Measurements from ENCODE around the gene NEK1. TPM values are rescaled to one million over a fixed set of nuclear protein-coding genes. Genes with fewer than 3 reads are reported as not detected.
"Not testable (repeated sequence)": the region's sequence is repeated elsewhere in the genome, so short reads cannot be mapped to it uniquely, and the experiment has no call there.

NEK1 gene
- total RNA-seq, 2 donors from 2014 or later, result 11.8 to 13.5 TPM

GRCh38 chr4:169645627-169646026 lies 33.2 kb upstream of the NEK1 start:
- H3K36me3 Mint-ChIP-seq (ENCODE audit: low read depth), result peaks cover 5% of the 10 kb centered on the region
- no peak for ATAC-seq
- no peak overlapping the region for H3K4me3 Mint-ChIP-seq
- no peak overlapping the region for H3K27ac Mint-ChIP-seq
- no peaks in the 10 kb centered on the region for H3K9me3 ChIP-seq (ENCODE audit: control insufficient read depth, low read length, poor library complexity, severe bottlenecking)
- H3K27me3 Mint-ChIP-seq, result no peaks in the 10 kb centered on the region
- DNase-seq, result no peak
- H3K4me1 Mint-ChIP-seq, result peaks cover 9% of the 10 kb centered on the region

- H3K4me3 Mint-ChIP-seq, result no peak overlapping the region
- DNase-seq, result no peak
- no peaks in the 10 kb centered on the region for H3K9me3 ChIP-seq (ENCODE audit: control insufficient read depth, low read length, poor library complexity, severe bottlenecking)
Measured at GRCh38 chr4:169644802-169645201, 32.4 kb upstream of the NEK1 start.

DNA sequence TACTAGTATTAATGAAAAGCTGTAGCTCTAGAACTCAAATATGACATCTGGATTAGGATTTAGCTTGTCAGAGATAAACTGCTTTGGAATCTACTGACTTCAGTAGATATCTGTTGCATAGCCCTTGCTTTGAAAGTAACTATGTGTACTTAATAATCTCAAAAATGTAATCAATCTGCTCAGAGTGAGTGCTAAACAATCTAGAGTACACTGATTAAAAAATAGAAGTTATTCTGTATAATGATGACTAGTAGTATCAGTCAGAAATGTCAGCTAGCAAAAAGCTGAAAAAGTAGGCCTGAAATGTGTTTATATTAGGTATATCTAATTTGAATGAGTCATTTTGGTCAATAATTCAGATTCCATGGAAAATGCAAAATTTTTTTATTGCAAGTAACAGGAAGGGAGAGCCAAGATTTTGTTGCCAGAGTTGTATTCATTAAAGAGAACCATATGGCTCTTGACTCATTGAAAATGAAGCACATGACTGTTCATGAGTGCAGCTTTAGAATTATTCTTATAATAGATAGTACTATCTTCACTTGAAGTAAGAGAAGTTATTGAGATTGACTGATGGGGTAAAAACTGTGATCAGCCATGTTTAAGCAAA lies 28.0 kb upstream of the NEK1 start:
- Mint-ChIP-seq H3K4me3 (no peak overlapping the region), H3K4me1 (peaks cover 13% of the 10 kb centered on the region), H3K36me3 (ENCODE audit: low read depth) (peaks cover 10% of the 10 kb centered on the region), H3K27ac (peak overlapping the region; percentile 60), H3K27me3 (no peaks in the 10 kb centered on the region)
- H3K9me3 ChIP-seq (ENCODE audit: control insufficient read depth, low read length, poor library complexity, severe bottlenecking), result no peaks in the 10 kb centered on the region
- DNase-seq, result no peak
- no peak for ATAC-seq

More at GRCh38 chr4:169644802-169645201, 32.4 kb upstream of the NEK1 start:
- Mint-ChIP-seq H3K27me3 (no peaks in the 10 kb centered on the region), H3K36me3 (ENCODE audit: low read depth) (peaks cover 5% of the 10 kb centered on the region), H3K4me1 (peaks cover 9% of the 10 kb centered on the region), H3K27ac (no peak overlapping the region)
- ATAC-seq, result no peak

- Mint-ChIP-seq H3K27me3 (no peaks in the 10 kb centered on the region), H3K27ac (peak overlapping the region; percentile 19)
- ATAC-seq, result no peak
Measured at GRCh38 chr4:169634975-169635374, 22.6 kb upstream of the NEK1 start.

DNA sequence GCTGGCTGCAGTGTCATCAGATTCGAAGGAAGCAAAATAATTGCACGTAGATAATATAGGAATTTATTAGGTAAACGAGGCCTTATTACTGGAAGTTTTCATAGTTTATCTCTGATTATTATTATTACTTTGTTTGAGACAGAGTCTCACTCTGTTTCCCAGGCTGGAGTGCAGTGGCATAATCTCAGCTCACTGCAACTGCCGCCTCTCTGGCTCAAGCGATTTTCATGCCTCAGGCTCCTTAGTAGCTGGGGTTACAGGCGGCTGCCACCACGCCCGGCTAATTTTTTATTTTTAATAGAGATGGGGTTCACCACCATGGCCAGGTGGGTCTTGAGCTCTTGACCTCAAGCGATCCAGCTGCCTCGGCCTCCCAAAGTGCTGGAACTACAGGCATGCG lies 20.5 kb upstream of the NEK1 start:
- no peak overlapping the region for H3K4me3 Mint-ChIP-seq
- peaks cover 18% of the 10 kb centered on the region for H3K4me1 Mint-ChIP-seq
- peaks cover 2% of the 10 kb centered on the region for H3K36me3 Mint-ChIP-seq (ENCODE audit: low read depth)
- H3K27me3 Mint-ChIP-seq, result no peaks in the 10 kb centered on the region
- no peak overlapping the region for H3K27ac Mint-ChIP-seq
- ATAC-seq, result no peak
- no peaks in the 10 kb centered on the region for H3K9me3 ChIP-seq (ENCODE audit: control insufficient read depth, low read length, poor library complexity, severe bottlenecking)
- no peak for DNase-seq

More at GRCh38 chr4:169634975-169635374, 22.6 kb upstream of the NEK1 start:
- Mint-ChIP-seq H3K4me3 (no peak overlapping the region), H3K36me3 (ENCODE audit: low read depth) (peaks cover 7% of the 10 kb centered on the region), H3K4me1 (peaks cover 21% of the 10 kb centered on the region)
- H3K9me3 ChIP-seq (ENCODE audit: control insufficient read depth, low read length, poor library complexity, severe bottlenecking), result no peaks in the 10 kb centered on the region
- DNase-seq, result no peak

DNA sequence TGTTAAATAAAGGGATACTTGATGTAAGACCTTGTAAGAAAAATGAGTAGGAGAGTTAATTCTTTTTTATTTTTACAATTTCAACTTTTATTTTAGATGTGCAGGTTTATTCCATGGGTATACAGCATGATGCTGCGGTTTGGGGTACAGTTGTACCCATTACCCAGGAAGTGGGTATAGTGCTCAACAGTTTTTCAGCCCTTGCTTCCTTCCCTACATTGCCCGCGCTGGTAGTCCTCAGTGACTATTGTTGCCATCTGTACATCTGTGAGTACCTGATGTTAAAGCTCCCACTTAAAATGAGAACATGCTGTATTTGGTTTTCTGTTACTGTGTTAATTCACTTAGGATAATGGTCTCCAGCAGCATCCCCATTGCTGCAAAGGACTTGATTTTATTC lies 17.7 kb upstream of the NEK1 start:
- Mint-ChIP-seq H3K27ac (peak overlapping the region; percentile 75), H3K4me1 (peaks cover 29% of the 10 kb centered on the region), H3K27me3 (no peaks in the 10 kb centered on the region), H3K36me3 (ENCODE audit: low read depth) (no peaks in the 10 kb centered on the region), H3K4me3 (no peak overlapping the region)
- no peaks in the 10 kb centered on the region for H3K9me3 ChIP-seq (ENCODE audit: control insufficient read depth, low read length, poor library complexity, severe bottlenecking)
- DNase-seq (no peak), ATAC-seq (peak; percentile 45)

DNA sequence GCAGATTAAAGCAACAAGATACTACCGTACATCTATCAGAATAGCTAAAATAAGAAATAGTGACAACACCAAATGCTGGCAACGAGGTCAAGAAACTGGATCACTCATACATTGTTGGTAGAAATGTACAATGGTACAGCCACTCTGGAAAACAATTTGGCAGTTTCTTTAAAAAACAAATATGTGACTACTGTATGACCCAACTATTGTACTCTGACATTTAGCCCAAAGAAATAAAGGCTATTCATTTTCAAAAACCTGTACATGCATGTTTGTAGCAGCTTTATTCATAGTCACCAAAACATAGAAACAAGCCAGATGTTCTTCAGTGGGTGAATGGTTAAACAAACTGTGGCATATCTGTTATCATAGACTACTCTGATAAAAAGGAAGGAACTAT lies 16.2 kb upstream of the NEK1 start:
- Mint-ChIP-seq H3K36me3 (ENCODE audit: low read depth) (no peaks in the 10 kb centered on the region), H3K4me1 (peaks cover 30% of the 10 kb centered on the region), H3K4me3 (no peak overlapping the region), H3K27ac (peak overlapping the region; percentile 57), H3K27me3 (no peaks in the 10 kb centered on the region)
- ATAC-seq, result no peak
- no peaks in the 10 kb centered on the region for H3K9me3 ChIP-seq (ENCODE audit: control insufficient read depth, low read length, poor library complexity, severe bottlenecking)
- no peak for DNase-seq

- Mint-ChIP-seq H3K4me3 (no peak overlapping the region), H3K27ac (peak overlapping the region; percentile 57)
- no peak for DNase-seq
Measured at GRCh38 chr4:169627307-169627706, 14.9 kb upstream of the NEK1 start.

GRCh38 chr4:169626331-169627282 lies 14.2 kb upstream of the NEK1 start:
- no peak for DNase-seq
- no peaks in the 10 kb centered on the region for H3K9me3 ChIP-seq (ENCODE audit: control insufficient read depth, low read length, poor library complexity, severe bottlenecking)
- no peaks in the 10 kb centered on the region for H3K36me3 Mint-ChIP-seq (ENCODE audit: low read depth)
- no peak for ATAC-seq
- peaks cover 42% of the 10 kb centered on the region for H3K4me1 Mint-ChIP-seq
- H3K27ac Mint-ChIP-seq, result peak overlapping the region; percentile 99
- H3K4me3 Mint-ChIP-seq, result no peak overlapping the region
- no peaks in the 10 kb centered on the region for H3K27me3 Mint-ChIP-seq

More at GRCh38 chr4:169627307-169627706, 14.9 kb upstream of the NEK1 start:
- no peak for ATAC-seq
- peaks cover 38% of the 10 kb centered on the region for H3K4me1 Mint-ChIP-seq
- H3K9me3 ChIP-seq (ENCODE audit: control insufficient read depth, low read length, poor library complexity, severe bottlenecking), result no peaks in the 10 kb centered on the region
- H3K27me3 Mint-ChIP-seq, result no peaks in the 10 kb centered on the region
- no peaks in the 10 kb centered on the region for H3K36me3 Mint-ChIP-seq (ENCODE audit: low read depth)

DNA sequence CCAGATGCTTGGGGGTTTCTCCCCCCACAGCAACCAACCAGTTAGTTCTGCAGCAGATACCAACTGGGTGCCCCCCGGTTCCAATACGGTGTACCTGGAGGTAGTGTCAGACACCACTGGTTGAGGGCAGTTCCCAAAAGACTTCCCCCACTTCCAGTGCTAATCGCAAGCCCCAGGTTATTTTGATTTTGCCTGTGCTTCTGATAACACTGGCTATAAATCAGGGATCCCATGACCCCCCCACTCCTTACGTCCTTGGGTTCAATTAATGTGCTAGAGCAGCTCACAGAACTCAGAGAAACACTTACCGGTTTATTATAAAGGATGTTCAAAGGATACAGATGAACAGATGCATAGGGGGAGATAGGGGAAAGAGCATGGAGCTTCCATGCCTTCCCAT lies 13.5 kb upstream of the NEK1 start:
- H3K9me3 ChIP-seq (ENCODE audit: control insufficient read depth, low read length, poor library complexity, severe bottlenecking), result no peaks in the 10 kb centered on the region
- no peak for ATAC-seq
- no peak for DNase-seq
- Mint-ChIP-seq H3K27me3 (no peaks in the 10 kb centered on the region), H3K4me1 (peaks cover 38% of the 10 kb centered on the region), H3K36me3 (ENCODE audit: low read depth) (no peaks in the 10 kb centered on the region), H3K27ac (peak overlapping the region; percentile 99), H3K4me3 (no peak overlapping the region)

DNA sequence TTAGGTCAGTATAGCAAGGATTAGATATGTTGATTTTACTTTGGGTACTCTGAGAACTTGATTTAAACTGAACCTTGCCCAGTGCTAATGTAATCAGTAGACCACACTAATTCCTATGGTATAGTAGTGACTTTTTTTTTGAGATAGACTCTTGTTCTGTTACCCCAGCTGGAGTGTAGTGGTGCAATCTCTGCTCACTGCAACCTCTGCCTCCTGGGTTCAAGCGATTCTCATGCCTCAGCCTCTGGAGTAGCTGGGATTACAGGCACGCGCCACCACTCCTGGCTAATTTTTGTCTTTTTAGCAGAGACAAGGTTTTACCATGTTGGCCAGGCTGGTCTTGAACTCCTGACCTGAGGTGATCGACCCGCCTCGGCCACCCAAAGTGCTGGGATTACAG lies 11.6 kb upstream of the NEK1 start:
- not testable (repeated sequence) for H3K4me3 Mint-ChIP-seq; H3K36me3 Mint-ChIP-seq (ENCODE audit: low read depth); DNase-seq; H3K27me3 Mint-ChIP-seq; ATAC-seq; H3K9me3 ChIP-seq (ENCODE audit: control insufficient read depth, low read length, poor library complexity, severe bottlenecking)
- H3K4me1 Mint-ChIP-seq, result peaks cover 47% of the 10 kb centered on the region
- peak overlapping the region; percentile 99 for H3K27ac Mint-ChIP-seq

DNA sequence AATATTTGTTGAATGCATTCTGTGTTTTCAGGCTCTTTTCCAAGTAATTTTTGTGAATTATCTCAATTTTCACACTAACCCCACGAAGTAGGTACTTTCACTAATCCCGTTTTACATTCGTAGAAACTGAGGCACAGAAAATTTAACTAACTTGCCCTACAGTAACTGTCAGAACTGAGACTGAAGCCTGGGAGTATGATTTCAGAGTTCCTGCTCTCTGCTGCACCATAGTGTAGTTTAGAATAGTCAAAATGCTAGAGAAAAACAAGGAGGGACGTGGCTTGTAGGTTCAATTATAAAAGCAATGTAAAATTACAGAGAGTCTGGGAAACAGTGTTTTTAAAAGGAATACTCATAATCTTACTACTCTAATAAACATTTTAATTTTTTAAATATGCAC lies 10.2 kb upstream of the NEK1 start:
- H3K4me1 Mint-ChIP-seq, result peaks cover 51% of the 10 kb centered on the region
- no peaks in the 10 kb centered on the region for H3K27me3 Mint-ChIP-seq
- DNase-seq (no peak), ATAC-seq (no peak)
- peak overlapping the region; percentile 99 for H3K27ac Mint-ChIP-seq
- H3K36me3 Mint-ChIP-seq (ENCODE audit: low read depth), result no peaks in the 10 kb centered on the region
- H3K9me3 ChIP-seq (ENCODE audit: control insufficient read depth, low read length, poor library complexity, severe bottlenecking), result no peaks in the 10 kb centered on the region
- peak overlapping the region; percentile 95 for H3K4me3 Mint-ChIP-seq

DNA sequence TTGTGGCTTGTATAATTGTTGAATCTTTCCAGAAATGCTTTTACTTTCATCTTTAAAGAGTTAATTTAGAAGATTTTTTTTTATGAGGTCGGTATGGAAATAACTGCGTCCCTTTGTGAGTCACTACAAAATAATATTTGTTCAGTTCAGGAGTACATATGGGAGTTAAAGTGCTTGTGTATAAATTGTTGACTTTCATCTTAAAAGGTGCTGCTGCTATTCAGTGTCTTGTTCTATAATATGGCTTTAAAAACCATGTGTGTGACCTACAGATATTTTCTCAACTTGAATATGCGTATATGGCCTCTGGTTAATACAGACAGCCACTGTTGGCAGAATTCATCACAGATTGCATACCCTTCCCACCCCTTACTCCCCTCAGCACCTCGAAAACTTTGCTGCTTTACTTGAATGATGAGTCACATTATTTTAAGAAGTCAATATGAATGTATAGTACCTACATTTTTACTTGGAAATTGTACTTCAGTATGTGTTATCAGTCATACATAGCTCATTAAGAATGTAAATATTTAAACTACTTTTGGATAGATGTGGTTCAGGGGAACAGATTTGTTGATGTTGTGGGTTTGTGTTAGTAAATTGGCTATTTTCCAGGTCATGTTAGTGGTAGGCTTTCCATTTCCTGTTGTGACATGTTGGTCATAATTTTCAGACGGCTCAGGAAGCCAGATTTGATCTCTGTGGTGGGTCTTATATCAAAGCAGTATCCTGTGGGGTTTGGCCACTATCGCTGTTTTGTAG lies 9.5 kb upstream of the NEK1 start:
- no peaks in the 10 kb centered on the region for H3K9me3 ChIP-seq (ENCODE audit: control insufficient read depth, low read length, poor library complexity, severe bottlenecking)
- peak in 1 of 3 donors; percentile 23 for DNase-seq
- H3K4me3 Mint-ChIP-seq, result peak overlapping the region; percentile 95
- H3K27me3 Mint-ChIP-seq, result no peaks in the 10 kb centered on the region
- H3K4me1 Mint-ChIP-seq, result peaks cover 46% of the 10 kb centered on the region
- H3K36me3 Mint-ChIP-seq (ENCODE audit: low read depth), result no peaks in the 10 kb centered on the region
- H3K27ac Mint-ChIP-seq, result peak overlapping the region; percentile 99
- peak; percentile 35 for ATAC-seq

Measured in T-helper 17 cell (primary cell).